Naive B cell (primary cell): Measurements from ENCODE around the gene SH3PXD2A. TPM values are rescaled to one million over a fixed set of nuclear protein-coding genes. Genes with fewer than 3 reads are reported as not detected.
"Not testable (repeated sequence)": the region's sequence is repeated elsewhere in the genome, so short reads cannot be mapped to it uniquely, and the experiment has no call there.

ENCODE experiments used
- ATAC-seq, 2 donors: fragments of 150-1000 bp; cut with Tn5 transposase; 2 replicates each; pipeline ENCODE4 v1.10.0; 2021; ENCODE audit warnings: low read depth in 2 of 2, mild to moderate bottlenecking in 2 of 2, moderate library complexity in 2 of 2
- DNase-seq: peaks from one replicate; pipeline ENCODE4 v3.0.0; 2022
- H3K27ac Mint-ChIP-seq, 6 donors: one replicate each; pipeline ENCODE4 v1.8.0; 2020 to 2022; ENCODE audit warnings: mild to moderate bottlenecking in 6 of 6, mixed read lengths in 6 of 6, moderate library complexity in 5 of 6, inconsistent platforms in 2 of 6
- H3K27me3 Mint-ChIP-seq, 3 donors: one replicate each; pipeline ENCODE4 v1.8.0; 2021 to 2022; ENCODE audit warnings: mixed read lengths in 3 of 3, mild to moderate bottlenecking in 1 of 3
- H3K36me3 Mint-ChIP-seq, 2 donors: one replicate each; pipeline ENCODE4 v1.8.0; 2020 to 2022; ENCODE audit warnings: mixed read lengths in 2 of 2, inconsistent platforms in 1 of 2, mild to moderate bottlenecking in 1 of 2
- H3K4me1 Mint-ChIP-seq, 3 donors: one replicate each; pipeline ENCODE4 v1.8.0; 2020 to 2022; ENCODE audit warnings: mixed read lengths in 3 of 3, inconsistent platforms in 1 of 3, mild to moderate bottlenecking in 1 of 3, moderate library complexity in 1 of 3
- H3K4me3 Mint-ChIP-seq, 8 donors: one replicate each; pipeline ENCODE4 v1.8.0; 2020 to 2022; ENCODE audit warnings: mild to moderate bottlenecking in 8 of 8, mixed read lengths in 8 of 8, moderate library complexity in 8 of 8, inconsistent platforms in 2 of 8
- H3K9me3 Mint-ChIP-seq, 7 donors: one replicate each; pipeline ENCODE4 v1.8.0; 2020 to 2022; ENCODE audit warnings: mixed read lengths in 7 of 7, mild to moderate bottlenecking in 5 of 7, inconsistent platforms in 2 of 7, moderate library complexity in 1 of 7
- polyA plus RNA-seq, 6 donors: library from polyadenylated mRNA; unstranded; fragments of 300-500 nt; fragmentation: Illumina TruSeq; gene quantifications; one replicate each; pipeline ENCODE4 v1.2.3, GENCODE V29; 2021; ENCODE audit warnings: low read depth in 6 of 6

Gene SH3PXD2A
- polyA plus RNA-seq, 6 donors from 2014 or later = 0.47 to 1.4 (median 0.72) TPM; not detected in 1

DNA sequence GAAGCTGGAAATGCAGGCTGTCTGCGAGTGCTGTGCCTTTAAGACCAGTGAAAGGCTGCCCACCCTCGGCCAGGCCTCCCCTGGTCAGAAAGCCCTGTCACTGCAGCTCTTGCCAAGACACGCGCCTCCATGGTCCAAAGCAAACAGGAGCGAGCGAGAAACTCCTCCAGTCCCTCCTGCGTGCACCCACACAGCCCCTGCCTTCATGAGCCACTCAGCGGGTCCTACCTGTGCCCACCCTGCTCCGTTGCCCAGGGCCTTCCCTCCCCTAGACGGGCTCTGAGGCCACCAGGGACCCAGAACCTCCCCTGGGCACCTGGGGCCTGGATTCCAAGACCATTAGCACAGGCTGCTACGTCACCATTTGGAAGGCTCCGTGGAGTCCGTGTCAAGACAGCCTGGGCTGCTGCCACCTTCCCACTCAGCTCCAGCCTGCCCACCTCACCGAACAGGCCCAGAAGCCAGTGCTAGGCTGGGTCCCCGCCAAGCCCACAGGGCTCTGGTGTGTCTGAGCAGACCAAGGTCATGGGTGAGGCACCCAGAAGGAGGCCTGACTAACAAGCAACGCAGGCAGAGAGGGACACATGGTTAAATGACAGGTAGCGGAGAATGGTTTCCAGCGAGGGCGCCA lies 217.3 kb downstream of the SH3PXD2A start:
- peaks cover 0 to 6% (median 4%) of the 10 kb centered on the region in 3 donors for H3K4me1 Mint-ChIP-seq
- no peak overlapping the region for H3K4me3 Mint-ChIP-seq
- no peak for DNase-seq
- no peaks in the 10 kb centered on the region for H3K27me3 Mint-ChIP-seq
- peak overlapping the region in 2 of 6 donors; percentile 4 to 27 for H3K27ac Mint-ChIP-seq
- H3K9me3 Mint-ChIP-seq = no peaks in the 10 kb centered on the region
- no peak for ATAC-seq
- no peaks in the 10 kb centered on the region for H3K36me3 Mint-ChIP-seq

DNA sequence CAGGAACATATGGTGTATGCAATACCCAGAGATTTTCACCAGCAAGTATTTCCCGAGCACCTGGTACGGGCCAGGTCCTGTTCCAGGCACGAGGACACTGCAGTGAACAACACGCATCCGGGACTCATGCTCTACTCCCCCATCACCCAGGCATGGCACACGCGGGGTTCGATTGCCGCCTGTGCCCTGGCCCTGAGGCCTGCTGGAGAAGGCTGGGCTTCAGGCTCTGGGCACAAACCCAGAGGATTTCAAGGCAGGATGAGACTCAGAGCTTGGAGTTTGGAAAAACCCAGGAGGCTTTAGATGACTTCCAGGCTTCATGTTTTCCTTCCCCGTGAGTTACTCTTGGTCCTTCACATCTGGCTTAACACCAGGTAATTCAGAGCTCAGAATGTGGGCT lies 218.4 kb downstream of the SH3PXD2A start:
- H3K9me3 Mint-ChIP-seq = no peaks in the 10 kb centered on the region

GRCh38 chr10:103636492-103636891 lies 218.9 kb downstream of the SH3PXD2A start:
- Mint-ChIP-seq H3K4me3 (peak overlapping the region in 1 of 8 donors; percentile 71), H3K27ac (peak overlapping the region in 1 of 6 donors; percentile 69), H3K4me1 (peaks cover 0 to 6% (median 4%) of the 10 kb centered on the region in 3 donors), H3K27me3 (no peaks in the 10 kb centered on the region), H3K9me3 (no peaks in the 10 kb centered on the region), H3K36me3 (no peaks in the 10 kb centered on the region)
- no peak for DNase-seq
- ATAC-seq = no peak

More for the DNA sequence above, 218.4 kb downstream of the SH3PXD2A start:
- peaks cover 0 to 6% (median 4%) of the 10 kb centered on the region in 3 donors for H3K4me1 Mint-ChIP-seq
- no peaks in the 10 kb centered on the region for H3K36me3 Mint-ChIP-seq
- H3K27me3 Mint-ChIP-seq = no peaks in the 10 kb centered on the region
- ATAC-seq (no peak), DNase-seq (no peak)
- H3K4me3 Mint-ChIP-seq = peak overlapping the region in 1 of 8 donors; percentile 71
- peak overlapping the region in 1 of 6 donors; percentile 69 for H3K27ac Mint-ChIP-seq

- Mint-ChIP-seq H3K9me3 (no peaks in the 10 kb centered on the region), H3K4me1 (peaks cover 0 to 6% (median 3%) of the 10 kb centered on the region in 3 donors), H3K27me3 (no peaks in the 10 kb centered on the region), H3K4me3 (no peak overlapping the region), H3K27ac (no peak overlapping the region), H3K36me3 (no peaks in the 10 kb centered on the region)
- DNase-seq (no peak), ATAC-seq (no peak)
Measured at GRCh38 chr10:103635580-103635979, 219.8 kb downstream of the SH3PXD2A start.

DNA sequence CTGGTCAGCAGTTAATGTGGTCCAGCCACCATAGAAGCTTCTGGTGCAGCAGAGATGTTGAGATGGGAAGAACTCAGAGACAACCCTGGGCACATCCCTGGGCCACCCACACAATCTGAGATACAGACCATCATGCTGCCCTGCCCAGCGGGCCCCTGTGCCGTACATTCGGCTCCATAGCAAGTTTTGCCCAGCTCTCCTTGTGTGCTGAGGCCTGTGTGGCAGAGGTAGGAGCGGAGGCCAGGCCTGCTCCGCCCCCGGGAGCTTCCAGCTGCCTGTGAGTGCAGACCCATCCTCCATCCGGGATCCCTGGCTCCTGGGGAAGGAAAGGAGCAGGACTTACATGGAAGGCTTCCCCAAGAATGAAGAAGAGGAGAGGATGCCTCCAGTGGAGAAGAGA lies 221.5 kb downstream of the SH3PXD2A start:
- Mint-ChIP-seq H3K27me3 (no peaks in the 10 kb centered on the region), H3K9me3 (no peaks in the 10 kb centered on the region), H3K27ac (no peak overlapping the region), H3K4me3 (no peak overlapping the region), H3K4me1 (peaks cover 0 to 4% (median 0%) of the 10 kb centered on the region in 3 donors), H3K36me3 (no peaks in the 10 kb centered on the region)
- no peak for ATAC-seq
- DNase-seq = no peak

DNA sequence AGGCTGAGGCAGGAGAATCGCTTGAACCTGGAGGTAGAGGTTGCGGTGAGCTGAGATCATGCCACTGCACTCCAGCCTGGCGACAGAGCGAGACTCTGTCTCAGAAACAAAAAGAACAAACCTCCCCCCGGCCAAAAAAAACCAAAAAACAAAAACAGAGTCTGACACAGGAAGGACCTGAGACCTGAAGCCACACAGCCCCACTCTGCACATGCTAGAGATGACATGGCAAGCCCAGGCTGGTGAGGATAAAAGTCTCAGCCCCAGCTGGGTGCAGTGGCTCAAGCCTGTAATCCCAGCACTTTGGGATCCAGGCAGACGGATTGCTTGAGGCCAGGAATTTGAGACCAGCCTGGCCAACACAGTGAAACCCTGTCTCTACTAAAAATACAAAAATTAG lies 222.5 kb downstream of the SH3PXD2A start:
- not testable (repeated sequence) for ATAC-seq, H3K36me3 Mint-ChIP-seq, H3K27me3 Mint-ChIP-seq, H3K4me1 Mint-ChIP-seq, DNase-seq, H3K9me3 Mint-ChIP-seq, H3K4me3 Mint-ChIP-seq
- H3K27ac Mint-ChIP-seq = peak overlapping the region in 1 of 6 donors; percentile 71

DNA sequence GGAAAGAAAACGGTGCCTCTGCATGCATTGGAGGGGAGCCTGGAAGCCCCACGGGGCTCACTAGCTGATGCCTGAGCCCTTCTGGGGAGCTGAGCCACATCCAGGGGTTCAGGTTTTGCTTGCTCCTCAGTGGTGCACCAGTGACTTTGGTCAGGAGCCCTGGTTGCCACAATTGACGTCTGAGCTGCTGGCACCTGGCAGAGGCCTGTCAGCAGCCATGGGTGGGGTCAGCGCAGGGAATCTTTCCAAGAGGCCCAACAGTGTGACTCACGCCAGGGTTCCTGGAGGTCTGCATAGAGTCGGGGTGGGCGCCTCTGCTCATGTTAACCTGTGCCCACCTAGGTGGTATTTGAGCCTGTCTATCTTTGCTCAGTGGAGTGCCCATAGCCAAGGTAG lies 223.1 kb downstream of the SH3PXD2A start:
- ATAC-seq (no peak), DNase-seq (no peak)
- no peak overlapping the region for H3K4me3 Mint-ChIP-seq
- no peaks in the 10 kb centered on the region for H3K27me3 Mint-ChIP-seq
- H3K9me3 Mint-ChIP-seq = no peaks in the 10 kb centered on the region
- no peaks in the 10 kb centered on the region for H3K4me1 Mint-ChIP-seq
- H3K27ac Mint-ChIP-seq = peak overlapping the region in 1 of 6 donors; percentile 34
- no peaks in the 10 kb centered on the region for H3K36me3 Mint-ChIP-seq

- Mint-ChIP-seq H3K4me3 (no peak overlapping the region), H3K27me3 (no peaks in the 10 kb centered on the region), H3K36me3 (no peaks in the 10 kb centered on the region), H3K9me3 (no peaks in the 10 kb centered on the region), H3K27ac (no peak overlapping the region), H3K4me1 (peaks cover 0 to 1% (median 0%) of the 10 kb centered on the region in 3 donors)
- no peak for DNase-seq
- ATAC-seq = no peak
Measured at GRCh38 chr10:103630156-103630555, 225.2 kb downstream of the SH3PXD2A start.

- H3K27ac Mint-ChIP-seq = peak overlapping the region in 1 of 6 donors; percentile 22
- peaks cover 0 to 5% (median 0%) of the 10 kb centered on the region in 3 donors for H3K4me1 Mint-ChIP-seq
- no peak for ATAC-seq
- H3K4me3 Mint-ChIP-seq = no peak overlapping the region
- H3K27me3 Mint-ChIP-seq = no peaks in the 10 kb centered on the region
- no peaks in the 10 kb centered on the region for H3K9me3 Mint-ChIP-seq
- DNase-seq = no peak
- no peaks in the 10 kb centered on the region for H3K36me3 Mint-ChIP-seq
Measured at GRCh38 chr10:103629581-103629980, 225.8 kb downstream of the SH3PXD2A start.

GRCh38 chr10:103627893-103628292 lies 227.5 kb downstream of the SH3PXD2A start:
- H3K4me3 Mint-ChIP-seq = no peak overlapping the region
- DNase-seq = no peak
- ATAC-seq = no peak
- H3K27me3 Mint-ChIP-seq = no peaks in the 10 kb centered on the region
- no peaks in the 10 kb centered on the region for H3K36me3 Mint-ChIP-seq
- peak overlapping the region in 1 of 6 donors; percentile 84 for H3K27ac Mint-ChIP-seq
- H3K9me3 Mint-ChIP-seq = no peaks in the 10 kb centered on the region
- H3K4me1 Mint-ChIP-seq = peaks cover 0 to 5% (median 0%) of the 10 kb centered on the region in 3 donors

- Mint-ChIP-seq H3K9me3 (no peaks in the 10 kb centered on the region), H3K27ac (no peak overlapping the region), H3K4me3 (no peak overlapping the region), H3K4me1 (peaks cover 0 to 5% (median 0%) of the 10 kb centered on the region in 3 donors), H3K36me3 (no peaks in the 10 kb centered on the region), H3K27me3 (no peaks in the 10 kb centered on the region)
- ATAC-seq = no peak
- no peak for DNase-seq
Measured at GRCh38 chr10:103627111-103627892, 228.1 kb downstream of the SH3PXD2A start.

- H3K27ac Mint-ChIP-seq = no peak overlapping the region
Measured at GRCh38 chr10:103626178-103626577, 229.2 kb downstream of the SH3PXD2A start.

GRCh38 chr10:103622935-103623574 lies 232.3 kb downstream of the SH3PXD2A start:
- ATAC-seq (no peak), DNase-seq (no peak)
- Mint-ChIP-seq H3K9me3 (no peaks in the 10 kb centered on the region), H3K36me3 (peaks cover 0 to 5% of the 10 kb centered on the region in 2 donors), H3K4me1 (peaks cover 0 to 5% (median 0%) of the 10 kb centered on the region in 3 donors), H3K27me3 (no peaks in the 10 kb centered on the region), H3K27ac (no peak overlapping the region), H3K4me3 (no peak overlapping the region)

More at GRCh38 chr10:103626178-103626577, 229.2 kb downstream of the SH3PXD2A start:
- H3K4me3 Mint-ChIP-seq = no peak overlapping the region
- no peaks in the 10 kb centered on the region for H3K27me3 Mint-ChIP-seq
- ATAC-seq = no peak
- H3K9me3 Mint-ChIP-seq = no peaks in the 10 kb centered on the region
- no peaks in the 10 kb centered on the region for H3K36me3 Mint-ChIP-seq
- no peak for DNase-seq
- H3K4me1 Mint-ChIP-seq = peaks cover 0 to 5% (median 0%) of the 10 kb centered on the region in 3 donors
